A549 (cell line): ENCODE data around the gene IQUB. TPM values are rescaled to one million over a fixed set of nuclear protein-coding genes. Genes with fewer than 3 reads are reported as not detected.

Experiments used
- ATAC-seq, 2 experiments: fragments of 200-7000 bp in 1 of 2; fragments of >200 bp in 1 of 2; cut with Nextera tagmentation in 1 of 2; cut with Tn5 transposase in 1 of 2; 3 replicates each; pipeline versions ENCODE4 v1.8.0 to v1.9.1; 2018 to 2020; ENCODE audit warnings: mild to moderate bottlenecking in 1 of 2, moderate library complexity in 1 of 2
- CTCF ChIA-PET: fragments of 300-600 bp; sonication (Branson Sonifier 250); formaldehyde crosslinking; extraction: SDS; loops from one replicate; lab custom pipeline; 2021; ENCODE audit warnings: antibody characterized with exemption, inconsistent platforms; lab: Yijun Ruan, JAX
- POLR2A ChIA-PET: fragments of 350-600 bp; formaldehyde crosslinking; extraction: SDS; loops from one replicate; lab custom pipeline; 2021; ENCODE audit warnings: antibody characterized with exemption, inconsistent platforms; lab: Yijun Ruan, JAX
- DNase-seq, 2 experiments: peaks; one replicate each; pipeline versions ENCODE4 v3.0.0 to v3.0.0-alpha.2; 2011 to 2016; ENCODE audit warnings: low read depth in 1 of 2, low spot score in 1 of 2
- FAIRE-seq: peaks from 2 replicates; lab custom pipeline; 2011; peaks lifted over from hg19 to GRCh38; lab: Jason Lieb, UNC
- H3K27ac ChIP-seq, 2 experiments: fragments of >200 bp; sonication (Bioruptor Twin); formaldehyde crosslinking; 3 replicates each; pipeline ENCODE4 v1.5.1; 2016 to 2017
- H3K4me1 ChIP-seq: fragments of >200 bp; sonication (Bioruptor Twin); formaldehyde crosslinking; 3 replicates; pipeline ENCODE4 v1.6.1; 2016
- H3K4me2 ChIP-seq: fragments of >200 bp; sonication (Bioruptor Twin); formaldehyde crosslinking; 3 replicates; pipeline ENCODE4 v1.6.1; 2016
- H3K4me3 ChIP-seq: fragments of >200 bp; sonication (Bioruptor Twin); formaldehyde crosslinking; 3 replicates; pipeline ENCODE4 v1.5.1; 2016
- H3K9me3 ChIP-seq: fragments of >200 bp; sonication (Bioruptor Twin); formaldehyde crosslinking; 3 replicates; pipeline ENCODE4 v1.6.1; 2016
- BCL3 ChIP-seq: fragments of >200 bp; sonication (Bioruptor Twin); formaldehyde crosslinking; IDR thresholded peaks from 3 replicates; pipeline ENCODE4 v1.6.1; 2016
- CBX8 ChIP-seq: fragments of 200-600 bp; sonication (generic); IDR thresholded peaks from 2 replicates; pipeline ENCODE4 v1.6.1; 2016
- CHD2 ChIP-seq: fragments of 150-350 bp; IDR thresholded peaks from 2 replicates; pipeline ENCODE4 v1.6.1; 2014; ENCODE audit warnings: low read length; ENCODE audit not compliant: partially characterized antibody
- CHD4 ChIP-seq: fragments of 200-600 bp; sonication (generic); IDR thresholded peaks from 2 replicates; pipeline ENCODE4 v1.6.1; 2016; ENCODE audit warnings: antibody characterized with exemption, mild to moderate bottlenecking, borderline replicate concordance
- ELK1 ChIP-seq: fragments of 150-350 bp; IDR thresholded peaks from 2 replicates; pipeline ENCODE4 v1.6.1; 2014; ENCODE audit warnings: low read depth, mild to moderate bottlenecking, low read length
- FOSL2 ChIP-seq, 2 experiments: fragments of 450-650 bp in 1 of 2; fragments of >200 bp in 1 of 2; sonication (Bioruptor Twin) in 1 of 2; formaldehyde crosslinking; IDR thresholded peaks; 2 replicates each; pipeline versions ENCODE4 v1.5.0 to v1.6.1; 2016 to 2020; ENCODE audit warnings: mild to moderate bottlenecking in 1 of 2, moderate library complexity in 1 of 2
- HEYL ChIP-seq: fragments of 250-450 bp; sonication (Bioruptor Pico); IDR thresholded peaks from 2 replicates; pipeline ENCODE4 v1.8.0; 2021; ENCODE audit warnings: mild to moderate bottlenecking, moderate library complexity
- HMGXB4 ChIP-seq: fragments of 250-450 bp; sonication (Bioruptor Pico); IDR thresholded peaks from 2 replicates; pipeline ENCODE4 v1.5.0; 2021; ENCODE audit warnings: mild to moderate bottlenecking, moderate library complexity, borderline replicate concordance
- JUN ChIP-seq, 2 experiments: fragments of >200 bp; sonication (Bioruptor Twin); formaldehyde crosslinking; IDR thresholded peaks; 2 replicates in 1 of 2; 3 replicates in 1 of 2; pipeline ENCODE4 v1.6.1; 2016 to 2017
- MAFK ChIP-seq: fragments of 450-650 bp; IDR thresholded peaks from 2 replicates; pipeline ENCODE4 v1.6.1; 2014; ENCODE audit not compliant: partially characterized antibody
- MAX ChIP-seq: IDR thresholded peaks from 2 replicates; pipeline ENCODE4 v1.6.1; 2012
- MAZ ChIP-seq: fragments of 150-350 bp; IDR thresholded peaks from 2 replicates; pipeline ENCODE4 v1.6.1; 2014; ENCODE audit warnings: antibody characterized with exemption, low read depth, low read length, borderline replicate concordance
- NPAS2 ChIP-seq: fragments of 250-450 bp; sonication (Bioruptor Pico); IDR thresholded peaks from 2 replicates; pipeline ENCODE4 v1.8.0; 2022; ENCODE audit warnings: mild to moderate bottlenecking, moderate library complexity, borderline replicate concordance
- NR3C1 ChIP-seq: fragments of >200 bp; sonication (Bioruptor Twin); formaldehyde crosslinking; IDR thresholded peaks from 3 replicates; pipeline ENCODE4 v1.6.1; 2017
- PHF8 ChIP-seq: fragments of 200-600 bp; sonication (generic); IDR thresholded peaks from 2 replicates; pipeline ENCODE4 v1.6.1; 2016; ENCODE audit warnings: low read depth, mild to moderate bottlenecking, antibody characterized with exemption, moderate library complexity, borderline replicate concordance
- RAD21 ChIP-seq, 2 experiments: fragments of >200 bp in 1 of 2; sonication (Bioruptor Twin) in 1 of 2; formaldehyde crosslinking in 1 of 2; IDR thresholded peaks in 1 of 2; conservative IDR thresholded peaks in 1 of 2; 2 replicates in 1 of 2; 3 replicates in 1 of 2; pipeline ENCODE4 v1.6.1; 2012 to 2018; ENCODE audit warnings: inconsistent platforms in 1 of 2
- SREBF2 ChIP-seq: fragments of 450-650 bp; IDR thresholded peaks from 2 replicates; pipeline ENCODE4 v1.6.1; 2014; ENCODE audit warnings: mild to moderate bottlenecking, moderate library complexity
- TP53 ChIP-seq: fragments of 250-450 bp; sonication (Bioruptor Pico); IDR thresholded peaks from 2 replicates; pipeline ENCODE4 v1.5.0; 2021; ENCODE audit warnings: mild to moderate bottlenecking, moderate library complexity
- WGBS: methylation state at CpG from one replicate; pipeline ENCODE4 v1.1.6; 2017; ENCODE audit errors: missing lambda C conversion rate; 5-methylcytosine and 5-hydroxymethylcytosine counted together
- polyA plus RNA-seq, 4 experiments: library from polyadenylated mRNA; depleted of rRNA in 3 of 4; stranded (reverse); fragments of >200 nt; fragmentation: RNase III in 1 of 4; extraction: RNeasy Plus Mini Kit Qiagen cat#74134 plus additional on column Dnase treatment in 1 of 4; gene quantifications; 2 replicates in 3 of 4; 3 replicates in 1 of 4; pipeline ENCODE4 v1.2.3, GENCODE V29; 2011 to 2017
- TF ChIP-seq, protein P1 (sequence below): fragments of 200-600 bp; sonication (generic); IDR thresholded peaks from 2 replicates; pipeline ENCODE4 v1.6.1; 2016; ENCODE audit warnings: antibody characterized with exemption, mild to moderate bottlenecking, moderate library complexity
- TF ChIP-seq, protein P2 (sequence below): fragments of >200 bp; sonication (Bioruptor Twin); formaldehyde crosslinking; IDR thresholded peaks from 3 replicates; pipeline ENCODE4 v1.5.1; 2016
- TF ChIP-seq, protein P3 (sequence below): fragments of 250-450 bp; sonication (Bioruptor Pico); IDR thresholded peaks from 2 replicates; pipeline ENCODE4 v1.5.0; 2020; ENCODE audit warnings: low read depth, mild to moderate bottlenecking, moderate library complexity

IQUB gene
- polyA plus RNA-seq, 2 of the 4 experiments (the other 2 are of a cell fraction), result 0.08 TPM

DNA sequence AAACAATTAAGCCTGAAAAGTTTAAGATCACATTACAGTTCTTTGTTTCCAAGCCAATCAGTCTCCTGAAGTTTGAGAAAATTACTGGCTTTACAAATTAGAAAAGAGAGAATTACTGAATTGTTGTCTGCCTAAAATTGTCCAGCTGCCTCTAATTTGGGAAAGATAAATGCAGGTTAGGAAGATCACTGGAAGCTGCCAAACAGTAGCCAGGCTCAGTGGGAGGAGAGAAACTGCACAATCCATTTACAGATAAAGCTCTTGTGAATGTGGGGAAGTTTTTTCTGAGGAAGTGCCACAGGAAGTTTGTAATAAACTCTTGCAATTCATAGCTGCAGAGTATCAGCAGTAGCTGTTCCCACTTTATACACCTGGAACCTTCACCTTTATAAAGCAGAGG lies 100.7 kb downstream of the IQUB start:
- TF ChIP-seq RAD21 (conservative IDR thresholded peaks at IDR 0.05 in 1 of 2, IDR thresholded peaks at IDR 0.05 in 1 of 2), result no peak
- TF ChIP-seq, protein P1, sequence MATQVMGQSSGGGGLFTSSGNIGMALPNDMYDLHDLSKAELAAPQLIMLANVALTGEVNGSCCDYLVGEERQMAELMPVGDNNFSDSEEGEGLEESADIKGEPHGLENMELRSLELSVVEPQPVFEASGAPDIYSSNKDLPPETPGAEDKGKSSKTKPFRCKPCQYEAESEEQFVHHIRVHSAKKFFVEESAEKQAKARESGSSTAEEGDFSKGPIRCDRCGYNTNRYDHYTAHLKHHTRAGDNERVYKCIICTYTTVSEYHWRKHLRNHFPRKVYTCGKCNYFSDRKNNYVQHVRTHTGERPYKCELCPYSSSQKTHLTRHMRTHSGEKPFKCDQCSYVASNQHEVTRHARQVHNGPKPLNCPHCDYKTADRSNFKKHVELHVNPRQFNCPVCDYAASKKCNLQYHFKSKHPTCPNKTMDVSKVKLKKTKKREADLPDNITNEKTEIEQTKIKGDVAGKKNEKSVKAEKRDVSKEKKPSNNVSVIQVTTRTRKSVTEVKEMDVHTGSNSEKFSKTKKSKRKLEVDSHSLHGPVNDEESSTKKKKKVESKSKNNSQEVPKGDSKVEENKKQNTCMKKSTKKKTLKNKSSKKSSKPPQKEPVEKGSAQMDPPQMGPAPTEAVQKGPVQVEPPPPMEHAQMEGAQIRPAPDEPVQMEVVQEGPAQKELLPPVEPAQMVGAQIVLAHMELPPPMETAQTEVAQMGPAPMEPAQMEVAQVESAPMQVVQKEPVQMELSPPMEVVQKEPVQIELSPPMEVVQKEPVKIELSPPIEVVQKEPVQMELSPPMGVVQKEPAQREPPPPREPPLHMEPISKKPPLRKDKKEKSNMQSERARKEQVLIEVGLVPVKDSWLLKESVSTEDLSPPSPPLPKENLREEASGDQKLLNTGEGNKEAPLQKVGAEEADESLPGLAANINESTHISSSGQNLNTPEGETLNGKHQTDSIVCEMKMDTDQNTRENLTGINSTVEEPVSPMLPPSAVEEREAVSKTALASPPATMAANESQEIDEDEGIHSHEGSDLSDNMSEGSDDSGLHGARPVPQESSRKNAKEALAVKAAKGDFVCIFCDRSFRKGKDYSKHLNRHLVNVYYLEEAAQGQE, result no peak
- TF ChIP-seq ELK1, result no peak
- no peak for TF ChIP-seq NR3C1
- TF ChIP-seq PHF8, result no peak
- no peak for TF ChIP-seq CHD4
- TF ChIP-seq, protein P2, sequence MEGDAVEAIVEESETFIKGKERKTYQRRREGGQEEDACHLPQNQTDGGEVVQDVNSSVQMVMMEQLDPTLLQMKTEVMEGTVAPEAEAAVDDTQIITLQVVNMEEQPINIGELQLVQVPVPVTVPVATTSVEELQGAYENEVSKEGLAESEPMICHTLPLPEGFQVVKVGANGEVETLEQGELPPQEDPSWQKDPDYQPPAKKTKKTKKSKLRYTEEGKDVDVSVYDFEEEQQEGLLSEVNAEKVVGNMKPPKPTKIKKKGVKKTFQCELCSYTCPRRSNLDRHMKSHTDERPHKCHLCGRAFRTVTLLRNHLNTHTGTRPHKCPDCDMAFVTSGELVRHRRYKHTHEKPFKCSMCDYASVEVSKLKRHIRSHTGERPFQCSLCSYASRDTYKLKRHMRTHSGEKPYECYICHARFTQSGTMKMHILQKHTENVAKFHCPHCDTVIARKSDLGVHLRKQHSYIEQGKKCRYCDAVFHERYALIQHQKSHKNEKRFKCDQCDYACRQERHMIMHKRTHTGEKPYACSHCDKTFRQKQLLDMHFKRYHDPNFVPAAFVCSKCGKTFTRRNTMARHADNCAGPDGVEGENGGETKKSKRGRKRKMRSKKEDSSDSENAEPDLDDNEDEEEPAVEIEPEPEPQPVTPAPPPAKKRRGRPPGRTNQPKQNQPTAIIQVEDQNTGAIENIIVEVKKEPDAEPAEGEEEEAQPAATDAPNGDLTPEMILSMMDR, result no peak
- ChIA-PET CTCF (no interaction called here), POLR2A (no interaction called here)
- ATAC-seq (no peak), DNase-seq (no peak), FAIRE-seq (no peak)
- Histone ChIP-seq H3K9me3 (no peaks in the 10 kb centered on the region), H3K4me2 (no peak overlapping the region), H3K4me1 (no peaks in the 10 kb centered on the region), H3K4me3 (no peak overlapping the region), H3K27ac (no peak overlapping the region)

DNA sequence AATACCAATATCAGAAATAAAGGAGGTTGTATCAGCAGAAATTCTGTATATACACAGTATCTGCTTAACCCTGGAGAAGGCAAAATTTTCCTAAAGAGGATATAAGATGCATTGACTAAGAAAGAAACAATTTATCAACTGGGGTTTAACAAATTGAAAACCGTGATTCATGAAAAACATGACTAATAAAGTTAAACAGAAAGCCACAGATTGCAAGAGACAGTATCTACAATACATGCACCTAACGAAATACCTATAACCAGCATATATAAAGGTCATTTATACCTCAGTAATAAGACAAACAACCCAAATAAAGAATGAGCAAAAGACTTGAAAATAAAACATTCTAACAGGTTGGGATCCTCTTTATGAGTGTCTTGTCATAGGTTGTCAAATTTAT lies 101.8 kb downstream of the IQUB start:
- ATAC-seq, result no peak
- DNase-seq, result no peak
- CTCF ChIA-PET, result no interaction called here
- FAIRE-seq, result no peak
- H3K4me1 ChIP-seq, result no peaks in the 10 kb centered on the region
- H3K27ac ChIP-seq, result no peak overlapping the region
- 1% methylated on average over 2 of the region's 2 CpGs for WGBS
- H3K4me3 ChIP-seq, result no peak overlapping the region
- no peak overlapping the region for H3K4me2 ChIP-seq
- H3K9me3 ChIP-seq, result no peaks in the 10 kb centered on the region
- POLR2A ChIA-PET, result no interaction called here
- TF ChIP-seq BCL3 (no peak), CHD2 (no peak), MAZ (no peak), FOSL2 (IDR thresholded peaks at IDR 0.05) (no peak), FOSL2 (CRISPR knock-in tag; IDR thresholded peaks at IDR 0.05) (no peak), SREBF2 (no peak), CBX8 (no peak), HEYL (no peak), HMGXB4 (CRISPR knock-in tag) (no peak), NPAS2 (no peak), JUN (IDR thresholded peaks at IDR 0.05) (no peak), PHF8 (no peak), TP53 (CRISPR knock-in tag) (no peak), MAFK (no peak), MAX (no peak), NR3C1 (no peak)
- TF ChIP-seq, protein P1, result no peak
- TF ChIP-seq, protein P3, sequence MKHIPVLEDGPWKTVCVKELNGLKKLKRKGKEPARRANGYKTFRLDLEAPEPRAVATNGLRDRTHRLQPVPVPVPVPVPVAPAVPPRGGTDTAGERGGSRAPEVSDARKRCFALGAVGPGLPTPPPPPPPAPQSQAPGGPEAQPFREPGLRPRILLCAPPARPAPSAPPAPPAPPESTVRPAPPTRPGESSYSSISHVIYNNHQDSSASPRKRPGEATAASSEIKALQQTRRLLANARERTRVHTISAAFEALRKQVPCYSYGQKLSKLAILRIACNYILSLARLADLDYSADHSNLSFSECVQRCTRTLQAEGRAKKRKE (CRISPR knock-in tag), result no peak
